WTC11 (cell line): ENCODE data around the gene HLA-DPB1.

Experiments
- AFF4 ChIP-seq: sonication (generic); formaldehyde crosslinking; IDR thresholded peaks from 2 replicates; pipeline ENCODE4 v1.8.1; 2023; ENCODE audit warnings: mild to moderate bottlenecking, missing genetic modification reagents, borderline replicate concordance
- CREB1 ChIP-seq: sonication (generic); formaldehyde crosslinking; IDR thresholded peaks from 2 replicates; pipeline ENCODE4 v1.8.0; 2023; ENCODE audit warnings: mild to moderate bottlenecking, missing genetic modification reagents
- ELF4 ChIP-seq: sonication (generic); formaldehyde crosslinking; IDR thresholded peaks from 2 replicates; pipeline ENCODE4 v1.8.1; 2022; ENCODE audit warnings: low read depth, mild to moderate bottlenecking, moderate library complexity, missing genetic modification reagents
- ESRRA ChIP-seq: sonication (generic); formaldehyde crosslinking; IDR thresholded peaks from 2 replicates; pipeline ENCODE4 v1.8.1; 2022; ENCODE audit warnings: mild to moderate bottlenecking, missing genetic modification reagents, borderline replicate concordance
- IRF1 ChIP-seq: sonication (generic); formaldehyde crosslinking; IDR thresholded peaks from 2 replicates; pipeline ENCODE4 v1.8.0; 2023; ENCODE audit warnings: missing genetic modification reagents
- JUN ChIP-seq: sonication (generic); formaldehyde crosslinking; IDR thresholded peaks from 2 replicates; pipeline ENCODE4 v1.8.0; 2023; ENCODE audit warnings: mild to moderate bottlenecking, missing genetic modification reagents
- NR3C1 ChIP-seq: sonication (generic); formaldehyde crosslinking; conservative IDR thresholded peaks from 2 replicates; pipeline ENCODE4 v1.8.1; 2023; ENCODE audit warnings: low read depth, mild to moderate bottlenecking, missing genetic modification reagents
- PREB ChIP-seq: sonication (generic); formaldehyde crosslinking; IDR thresholded peaks from 2 replicates; pipeline ENCODE4 v1.8.1; 2022; ENCODE audit warnings: mild to moderate bottlenecking, missing genetic modification reagents, moderate library complexity, borderline replicate concordance
- ZNF219 ChIP-seq: sonication (generic); formaldehyde crosslinking; IDR thresholded peaks from 2 replicates; pipeline ENCODE4 v1.8.0; 2023; ENCODE audit warnings: missing genetic modification reagents, mild to moderate bottlenecking, borderline replicate concordance
- TF ChIP-seq, protein P1 (sequence below): fragments of 200-600 bp; IDR thresholded peaks from 2 replicates; pipeline ENCODE4 v1.8.0; 2022; ENCODE audit warnings: antibody characterized with exemption
- TF ChIP-seq, protein P2 (sequence below): fragments of 250-450 bp; sonication (Bioruptor Pico); IDR thresholded peaks from 2 replicates; pipeline ENCODE4 v2.1.2; 2022; ENCODE audit warnings: mild to moderate bottlenecking, moderate library complexity
- TF ChIP-seq, protein P3 (sequence below): sonication (generic); formaldehyde crosslinking; IDR thresholded peaks from 2 replicates; pipeline ENCODE4 v1.8.0; 2022; ENCODE audit warnings: mild to moderate bottlenecking, missing genetic modification reagents
- TF ChIP-seq, protein P4 (sequence below): sonication (generic); formaldehyde crosslinking; IDR thresholded peaks from 2 replicates; pipeline ENCODE4 v1.8.1; 2023; ENCODE audit warnings: mild to moderate bottlenecking, missing genetic modification reagents, moderate library complexity

GRCh38 chr6:33085627-33086026 is 9.8 kb downstream of the HLA-DPB1 start:
- TF ChIP-seq, protein P1, sequence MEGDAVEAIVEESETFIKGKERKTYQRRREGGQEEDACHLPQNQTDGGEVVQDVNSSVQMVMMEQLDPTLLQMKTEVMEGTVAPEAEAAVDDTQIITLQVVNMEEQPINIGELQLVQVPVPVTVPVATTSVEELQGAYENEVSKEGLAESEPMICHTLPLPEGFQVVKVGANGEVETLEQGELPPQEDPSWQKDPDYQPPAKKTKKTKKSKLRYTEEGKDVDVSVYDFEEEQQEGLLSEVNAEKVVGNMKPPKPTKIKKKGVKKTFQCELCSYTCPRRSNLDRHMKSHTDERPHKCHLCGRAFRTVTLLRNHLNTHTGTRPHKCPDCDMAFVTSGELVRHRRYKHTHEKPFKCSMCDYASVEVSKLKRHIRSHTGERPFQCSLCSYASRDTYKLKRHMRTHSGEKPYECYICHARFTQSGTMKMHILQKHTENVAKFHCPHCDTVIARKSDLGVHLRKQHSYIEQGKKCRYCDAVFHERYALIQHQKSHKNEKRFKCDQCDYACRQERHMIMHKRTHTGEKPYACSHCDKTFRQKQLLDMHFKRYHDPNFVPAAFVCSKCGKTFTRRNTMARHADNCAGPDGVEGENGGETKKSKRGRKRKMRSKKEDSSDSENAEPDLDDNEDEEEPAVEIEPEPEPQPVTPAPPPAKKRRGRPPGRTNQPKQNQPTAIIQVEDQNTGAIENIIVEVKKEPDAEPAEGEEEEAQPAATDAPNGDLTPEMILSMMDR: no peak
- no peak for TF ChIP-seq ZNF219 (CRISPR knock-in tag)
- TF ChIP-seq, protein P2, sequence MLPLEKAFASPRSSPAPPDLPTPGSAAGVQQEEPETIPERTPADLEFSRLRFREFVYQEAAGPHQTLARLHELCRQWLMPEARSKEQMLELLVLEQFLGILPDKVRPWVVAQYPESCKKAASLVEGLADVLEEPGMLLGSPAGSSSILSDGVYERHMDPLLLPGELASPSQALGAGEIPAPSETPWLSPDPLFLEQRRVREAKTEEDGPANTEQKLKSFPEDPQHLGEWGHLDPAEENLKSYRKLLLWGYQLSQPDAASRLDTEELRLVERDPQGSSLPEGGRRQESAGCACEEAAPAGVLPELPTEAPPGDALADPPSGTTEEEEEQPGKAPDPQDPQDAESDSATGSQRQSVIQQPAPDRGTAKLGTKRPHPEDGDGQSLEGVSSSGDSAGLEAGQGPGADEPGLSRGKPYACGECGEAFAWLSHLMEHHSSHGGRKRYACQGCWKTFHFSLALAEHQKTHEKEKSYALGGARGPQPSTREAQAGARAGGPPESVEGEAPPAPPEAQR (CRISPR knock-in tag): no peak
- no peak for TF ChIP-seq AFF4
- TF ChIP-seq IRF1 (CRISPR knock-in tag): no peak
- no peak for TF ChIP-seq ESRRA (CRISPR knock-in tag)
- TF ChIP-seq PREB (CRISPR knock-in tag): no peak
- no peak for TF ChIP-seq ELF4 (CRISPR knock-in tag)
- TF ChIP-seq JUN: no peak
- TF ChIP-seq, protein P3, sequence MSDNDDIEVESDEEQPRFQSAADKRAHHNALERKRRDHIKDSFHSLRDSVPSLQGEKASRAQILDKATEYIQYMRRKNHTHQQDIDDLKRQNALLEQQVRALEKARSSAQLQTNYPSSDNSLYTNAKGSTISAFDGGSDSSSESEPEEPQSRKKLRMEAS (CRISPR knock-in tag): no peak
- TF ChIP-seq NR3C1 (CRISPR knock-in tag): no peak
- TF ChIP-seq CREB1: no peak
- TF ChIP-seq, protein P4, sequence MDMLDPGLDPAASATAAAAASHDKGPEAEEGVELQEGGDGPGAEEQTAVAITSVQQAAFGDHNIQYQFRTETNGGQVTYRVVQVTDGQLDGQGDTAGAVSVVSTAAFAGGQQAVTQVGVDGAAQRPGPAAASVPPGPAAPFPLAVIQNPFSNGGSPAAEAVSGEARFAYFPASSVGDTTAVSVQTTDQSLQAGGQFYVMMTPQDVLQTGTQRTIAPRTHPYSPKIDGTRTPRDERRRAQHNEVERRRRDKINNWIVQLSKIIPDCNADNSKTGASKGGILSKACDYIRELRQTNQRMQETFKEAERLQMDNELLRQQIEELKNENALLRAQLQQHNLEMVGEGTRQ: no peak
